IMR-90 (cell line): ENCODE data around the gene CSK. TPM values are rescaled to one million over a fixed set of nuclear protein-coding genes. Genes with fewer than 3 reads are reported as not detected.
A peak's percentile ranks its signal among the peaks of the same experiment; 100 is the strongest.

ENCODE experiments used
- ATAC-seq: fragments of 200-7000 bp; cut with Tn5 transposase; 2 replicates; pipeline ENCODE4 v1.9.1; 2020; ENCODE audit warnings: low read depth, mild to moderate bottlenecking, moderate library complexity
- BruUV-seq: library from RNA; stranded (reverse); fragments of 400-500 nt; replicated peaks from 2 replicates; lab custom pipeline; 2021; lab: Mats Ljungman, UMichigan
- CTCF ChIA-PET: fragments of 300-600 bp; formaldehyde crosslinking; extraction: SDS; loops from one replicate; lab custom pipeline; 2021; ENCODE audit warnings: antibody characterized with exemption; lab: Yijun Ruan, JAX
- POLR2A ChIA-PET: fragments of 300-600 bp; sonication (Branson Sonifier 250); formaldehyde crosslinking; loops from one replicate; lab custom pipeline; 2022; ENCODE audit warnings: antibody characterized with exemption; ENCODE audit not compliant: unreplicated experiment; lab: Charles Lee
- DNase-seq: peaks from one replicate; pipeline ENCODE4 v3.0.0; 2013
- H2AFZ ChIP-seq: replicated peaks from 2 replicates; pipeline ENCODE3; 2013; ENCODE audit warnings: low read length, mild to moderate bottlenecking; ENCODE audit not compliant: poor library complexity
- H2AK5ac ChIP-seq: 2 replicates; pipeline ENCODE4 v1.6.1; 2013; ENCODE audit warnings: low read depth, low read length, inconsistent platforms
- H2AK9ac ChIP-seq: replicated peaks from 2 replicates; pipeline ENCODE3; 2013; ENCODE audit warnings: mild to moderate bottlenecking, low read depth, low read length, moderate library complexity; ENCODE audit not compliant: poor library complexity
- H2BK120ac ChIP-seq: 2 replicates; pipeline ENCODE4 v1.6.1; 2013; ENCODE audit warnings: low read depth, low read length, inconsistent platforms
- H2BK15ac ChIP-seq: 3 replicates; pipeline ENCODE4 v1.6.1; 2013; ENCODE audit warnings: low read depth, low read length, inconsistent platforms
- H2BK20ac ChIP-seq: 2 replicates; pipeline ENCODE4 v1.6.1; 2013; ENCODE audit warnings: low read depth, mild to moderate bottlenecking, inconsistent platforms, low read length, moderate library complexity
- H2BK5ac ChIP-seq: 2 replicates; pipeline ENCODE4 v1.6.1; 2013; ENCODE audit warnings: mild to moderate bottlenecking, low read depth, low read length, inconsistent platforms; ENCODE audit not compliant: poor library complexity, severe bottlenecking
- H3K14ac ChIP-seq: replicated peaks from 2 replicates; pipeline ENCODE4 v1.6.1; 2013; ENCODE audit warnings: low read depth, low read length, inconsistent platforms
- H3K18ac ChIP-seq: 2 replicates; pipeline ENCODE4 v1.6.1; 2013; ENCODE audit warnings: low read depth, low read length, control low read depth
- H3K23ac ChIP-seq: 2 replicates; pipeline ENCODE4 v1.6.1; 2013; ENCODE audit warnings: low read depth, low read length, inconsistent platforms
- H3K27ac ChIP-seq: 2 replicates; pipeline ENCODE4 v1.5.1; 2013; ENCODE audit warnings: mild to moderate bottlenecking, control low read depth, low read length; ENCODE audit not compliant: insufficient read depth
- H3K27me3 ChIP-seq: 2 replicates; pipeline ENCODE4 v1.6.1; 2013; ENCODE audit warnings: low read length; ENCODE audit not compliant: control insufficient read depth, insufficient read depth
- H3K36me3 ChIP-seq: 2 replicates; pipeline ENCODE4 v1.6.1; 2013; ENCODE audit warnings: low read length, mixed read lengths; ENCODE audit not compliant: control insufficient read depth, insufficient read depth
- H3K4ac ChIP-seq: 2 replicates; pipeline ENCODE4 v1.6.1; 2013; ENCODE audit warnings: low read depth, low read length, inconsistent platforms
- H3K4me1 ChIP-seq: 2 replicates; pipeline ENCODE4 v1.6.1; 2013; ENCODE audit warnings: low read length, mixed read lengths; ENCODE audit not compliant: control insufficient read depth, insufficient read depth
- H3K4me2 ChIP-seq: 2 replicates; pipeline ENCODE4 v1.6.1; 2013; ENCODE audit warnings: low read depth, mild to moderate bottlenecking, control low read depth, low read length, moderate library complexity
- H3K4me3 ChIP-seq: 2 replicates; pipeline ENCODE4 v1.5.1; 2013; ENCODE audit warnings: low read depth, mild to moderate bottlenecking, control low read depth, low read length, moderate library complexity; ENCODE audit not compliant: insufficient read depth
- H3K56ac ChIP-seq: 2 replicates; pipeline ENCODE4 v1.6.1; 2013; ENCODE audit warnings: low read length, inconsistent platforms; ENCODE audit not compliant: insufficient read depth; ENCODE audit errors: extremely low read depth
- H3K79me1 ChIP-seq, 2 experiments: 2 replicates each; pipeline ENCODE4 v1.6.1; 2013; ENCODE audit warnings: low read length in 2 of 2, inconsistent platforms in 1 of 2, low read depth in 1 of 2
- H3K9ac ChIP-seq: 2 replicates; pipeline ENCODE4 v1.6.1; 2013; ENCODE audit warnings: low read depth, low read length, control low read depth
- H3K9me1 ChIP-seq: 2 replicates; pipeline ENCODE4 v1.6.1; 2013; ENCODE audit warnings: low read length, inconsistent platforms; ENCODE audit not compliant: insufficient read depth
- H3K9me3 ChIP-seq: 2 replicates; pipeline ENCODE4 v1.6.1; 2013; ENCODE audit warnings: low read length; ENCODE audit not compliant: control insufficient read depth, insufficient read depth
- H4K20me1 ChIP-seq: 2 replicates; pipeline ENCODE4 v1.6.1; 2013; ENCODE audit warnings: low read length, inconsistent platforms; ENCODE audit not compliant: insufficient read depth
- H4K5ac ChIP-seq: 2 replicates; pipeline ENCODE4 v1.6.1; 2013; ENCODE audit warnings: mild to moderate bottlenecking, low read depth, low read length, control low read depth
- H4K8ac ChIP-seq, 2 experiments: 2 replicates each; pipeline ENCODE4 v1.6.1; 2013; ENCODE audit warnings: low read depth in 2 of 2, low read length in 2 of 2, control low read depth in 1 of 2, inconsistent platforms in 1 of 2
- H4K91ac ChIP-seq: 2 replicates; pipeline ENCODE4 v1.6.1; 2013; ENCODE audit warnings: low read depth, low read length, inconsistent platforms; ENCODE audit not compliant: insufficient read depth
- MAZ ChIP-seq: IDR thresholded peaks from 2 replicates; pipeline ENCODE4 v1.6.1; 2012; ENCODE audit warnings: low read depth, mild to moderate bottlenecking, low read length, improper control_type of control experiment, moderate library complexity, borderline replicate concordance
- MXI1 ChIP-seq: IDR thresholded peaks from 2 replicates; pipeline ENCODE4 v1.6.1; 2012; ENCODE audit warnings: low read depth, mild to moderate bottlenecking, low read length, moderate library complexity, borderline replicate concordance
- POLR2A ChIP-seq: IDR thresholded peaks from 2 replicates; pipeline ENCODE4 v1.6.1; 2012; ENCODE audit warnings: mild to moderate bottlenecking, low read depth, low read length
- RAD21 ChIP-seq: IDR thresholded peaks from 2 replicates; pipeline ENCODE4 v1.6.1; 2012; ENCODE audit warnings: low read length, improper control_type of control experiment
- RCOR1 ChIP-seq: IDR thresholded peaks from 2 replicates; pipeline ENCODE4 v1.6.1; 2012; ENCODE audit warnings: mild to moderate bottlenecking, low read length, improper control_type of control experiment; ENCODE audit not compliant: insufficient replicate concordance
- RFX5 ChIP-seq: IDR thresholded peaks from 2 replicates; pipeline ENCODE4 v1.8.0; 2012; ENCODE audit warnings: low read depth, mild to moderate bottlenecking, low read length, moderate library complexity
- WGBS, 2 experiments: methylation state at CpG; one replicate each; pipeline versions ENCODE4 v1.1.5 to v1.1.7; 2013; ENCODE audit warnings: missing lambda C conversion rate in 2 of 2; ENCODE audit not compliant: insufficient read length in 1 of 2; ENCODE audit errors: extremely low coverage in 2 of 2; 5-methylcytosine and 5-hydroxymethylcytosine counted together
- dilution Hi-C: fragments of 300-500 bp; cut with HindIII; formaldehyde crosslinking; loops from one replicate; pipeline ENCODE4 v1.14.3; 2018; ENCODE audit warnings: low sequenced_read_pairs; ENCODE audit not compliant: unreplicated experiment
- in situ Hi-C: fragments of 300-500 bp; cut with MboI; formaldehyde crosslinking; loops from 3 replicates; pipeline ENCODE4 v1.14.3; 2019; ENCODE audit warnings: low sequenced_read_pairs, inconsistent platforms, mixed read lengths
- intact Hi-C: fragments of 100-400 bp; cut with micrococcal nuclease; formaldehyde crosslinking; loops from 2 replicates; pipeline ENCODE4 v1.10.0; 2022
- polyA plus RNA-seq, 3 experiments: library from polyadenylated mRNA; depleted of rRNA; stranded (reverse); fragments of >200 nt; gene quantifications; 2 replicates each; pipeline ENCODE4 v1.2.3, GENCODE V29; 2012; ENCODE audit warnings: low replicate concordance in 1 of 3
- total RNA-seq: library from RNA; depleted of rRNA; stranded (reverse); fragments of >200 nt; gene quantifications from 2 replicates; pipeline ENCODE4 v1.2.3, GENCODE V29; 2012
- TF ChIP-seq, protein P1 (sequence below): conservative IDR thresholded peaks from 2 replicates; pipeline ENCODE4 v1.5.1; 2012; ENCODE audit warnings: mild to moderate bottlenecking, low read depth, low read length, improper control_type of control experiment
- TF ChIP-seq, protein P2 (sequence below): fragments of 150-350 bp; IDR thresholded peaks from 2 replicates; pipeline ENCODE4 v1.6.1; 2016; ENCODE audit warnings: low read depth, mild to moderate bottlenecking, low read length, moderate library complexity, borderline replicate concordance

CSK gene
- total and polyA plus RNA-seq, 2 of the 4 experiments (the other 2 are of a cell fraction) = 10.8 to 54.0 TPM

DNA sequence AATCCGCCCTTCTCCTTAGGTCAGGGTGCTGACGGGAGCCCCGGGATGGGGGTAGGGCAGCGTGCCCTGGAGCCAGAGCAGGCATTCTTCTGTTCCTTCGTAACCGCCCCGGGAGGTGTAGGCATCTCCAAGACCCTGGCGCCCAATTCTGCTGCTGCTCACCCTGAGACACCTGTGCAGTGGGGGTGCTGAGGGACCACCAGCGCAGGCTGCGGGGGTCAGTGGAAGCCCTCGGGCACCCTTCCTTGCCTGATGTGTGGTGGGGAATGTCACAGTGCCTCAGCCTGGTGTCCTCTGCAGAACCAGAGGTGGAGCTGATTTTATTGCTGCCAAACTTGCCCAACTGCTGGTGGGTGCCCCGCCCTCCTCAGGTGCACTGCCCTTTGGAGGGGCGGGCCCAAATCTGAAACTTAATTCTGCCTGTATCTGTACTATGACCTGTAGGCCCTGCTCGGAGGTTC is 7.3 kb downstream of the CSK start:
- H3K4me2 ChIP-seq = no peak overlapping the region
- ATAC-seq (no peak), DNase-seq (no peak)
- H2BK15ac ChIP-seq = no peak overlapping the region
- in situ Hi-C loops = no loop called here
- H3K27me3 ChIP-seq = no peaks in the 10 kb centered on the region
- H2AFZ ChIP-seq = no peak overlapping the region
- no TSS peak for BruUV-seq
- 84% methylated on average over 7 of the region's 14 CpGs; no CpG with 5 or more reads in 1 of the 2 experiments for WGBS, 2 experiments
- TF ChIP-seq POLR2A (no peak), RAD21 (no peak), MAZ (no peak), RCOR1 (no peak), RFX5 (no peak), MXI1 (no peak)
- TF ChIP-seq, protein P1, sequence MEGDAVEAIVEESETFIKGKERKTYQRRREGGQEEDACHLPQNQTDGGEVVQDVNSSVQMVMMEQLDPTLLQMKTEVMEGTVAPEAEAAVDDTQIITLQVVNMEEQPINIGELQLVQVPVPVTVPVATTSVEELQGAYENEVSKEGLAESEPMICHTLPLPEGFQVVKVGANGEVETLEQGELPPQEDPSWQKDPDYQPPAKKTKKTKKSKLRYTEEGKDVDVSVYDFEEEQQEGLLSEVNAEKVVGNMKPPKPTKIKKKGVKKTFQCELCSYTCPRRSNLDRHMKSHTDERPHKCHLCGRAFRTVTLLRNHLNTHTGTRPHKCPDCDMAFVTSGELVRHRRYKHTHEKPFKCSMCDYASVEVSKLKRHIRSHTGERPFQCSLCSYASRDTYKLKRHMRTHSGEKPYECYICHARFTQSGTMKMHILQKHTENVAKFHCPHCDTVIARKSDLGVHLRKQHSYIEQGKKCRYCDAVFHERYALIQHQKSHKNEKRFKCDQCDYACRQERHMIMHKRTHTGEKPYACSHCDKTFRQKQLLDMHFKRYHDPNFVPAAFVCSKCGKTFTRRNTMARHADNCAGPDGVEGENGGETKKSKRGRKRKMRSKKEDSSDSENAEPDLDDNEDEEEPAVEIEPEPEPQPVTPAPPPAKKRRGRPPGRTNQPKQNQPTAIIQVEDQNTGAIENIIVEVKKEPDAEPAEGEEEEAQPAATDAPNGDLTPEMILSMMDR = no peak
- TF ChIP-seq, protein P2, sequence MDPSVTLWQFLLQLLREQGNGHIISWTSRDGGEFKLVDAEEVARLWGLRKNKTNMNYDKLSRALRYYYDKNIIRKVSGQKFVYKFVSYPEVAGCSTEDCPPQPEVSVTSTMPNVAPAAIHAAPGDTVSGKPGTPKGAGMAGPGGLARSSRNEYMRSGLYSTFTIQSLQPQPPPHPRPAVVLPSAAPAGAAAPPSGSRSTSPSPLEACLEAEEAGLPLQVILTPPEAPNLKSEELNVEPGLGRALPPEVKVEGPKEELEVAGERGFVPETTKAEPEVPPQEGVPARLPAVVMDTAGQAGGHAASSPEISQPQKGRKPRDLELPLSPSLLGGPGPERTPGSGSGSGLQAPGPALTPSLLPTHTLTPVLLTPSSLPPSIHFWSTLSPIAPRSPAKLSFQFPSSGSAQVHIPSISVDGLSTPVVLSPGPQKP = no peak
- peaks cover 45% of the 10 kb centered on the region for H3K9me1 ChIP-seq
- no peak overlapping the region; a peak in 1 of 4 replicates for H4K8ac ChIP-seq
- H4K20me1 ChIP-seq = peaks cover 89% of the 10 kb centered on the region
- peaks cover 19 to 89% of the 10 kb centered on the region in 2 experiments for H3K79me1 ChIP-seq
- no peaks in the 10 kb centered on the region for H3K9me3 ChIP-seq
- H2AK5ac ChIP-seq = no peak overlapping the region
- no peak overlapping the region for H3K27ac ChIP-seq
- CTCF ChIA-PET = interaction anchor here (0.7 kb wide), 1 partner anchor 289 kb away, joined by 3 read pairs; no protein-coding TSS in a partner anchor
- no peak overlapping the region for H3K4me3 ChIP-seq
- POLR2A ChIA-PET = no interaction called here
- H2BK5ac ChIP-seq = no peak overlapping the region
- H3K14ac ChIP-seq = no peak overlapping the region
- H2AK9ac ChIP-seq = no peak overlapping the region
- dilution Hi-C loops = no loop called here
- no peak overlapping the region for H3K9ac ChIP-seq
- H3K18ac ChIP-seq = no peak overlapping the region
- no peak overlapping the region for H2BK20ac ChIP-seq
- no peak overlapping the region for H2BK120ac ChIP-seq
- H3K36me3 ChIP-seq = peaks cover 2% of the 10 kb centered on the region; the same call in 1 of the 2 replicates
- no peak overlapping the region for H3K4ac ChIP-seq
- peaks cover 24% of the 10 kb centered on the region for H3K4me1 ChIP-seq
- H4K5ac ChIP-seq = no peak overlapping the region
- no peak overlapping the region for H3K56ac ChIP-seq
- no peak overlapping the region for H4K91ac ChIP-seq
- intact Hi-C loops = no loop called here
- peak overlapping the region; percentile 41; the same call in 1 of the 2 replicates for H3K23ac ChIP-seq
